Epithelial cell of esophagus (primary cell): Measurements from ENCODE around the gene PRDX6.

Experiments
- DNase-seq: peaks from one replicate; pipeline ENCODE4 v3.0.0; 2010; ENCODE audit warnings: low read depth
- H3K4me3 ChIP-seq: 2 replicates; pipeline ENCODE4 v1.5.1; 2011; ENCODE audit warnings: mild to moderate bottlenecking, low read length, control low read depth
- CTCF ChIP-seq: IDR thresholded peaks from 2 replicates; pipeline ENCODE4 v1.5.1; 2011; ENCODE audit warnings: low read depth, mild to moderate bottlenecking, low read length, control low read depth, inconsistent platforms; ENCODE audit not compliant: insufficient read depth; ENCODE audit errors: missing control alignments

Gene PRDX6, protein sequence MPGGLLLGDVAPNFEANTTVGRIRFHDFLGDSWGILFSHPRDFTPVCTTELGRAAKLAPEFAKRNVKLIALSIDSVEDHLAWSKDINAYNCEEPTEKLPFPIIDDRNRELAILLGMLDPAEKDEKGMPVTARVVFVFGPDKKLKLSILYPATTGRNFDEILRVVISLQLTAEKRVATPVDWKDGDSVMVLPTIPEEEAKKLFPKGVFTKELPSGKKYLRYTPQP

DNA sequence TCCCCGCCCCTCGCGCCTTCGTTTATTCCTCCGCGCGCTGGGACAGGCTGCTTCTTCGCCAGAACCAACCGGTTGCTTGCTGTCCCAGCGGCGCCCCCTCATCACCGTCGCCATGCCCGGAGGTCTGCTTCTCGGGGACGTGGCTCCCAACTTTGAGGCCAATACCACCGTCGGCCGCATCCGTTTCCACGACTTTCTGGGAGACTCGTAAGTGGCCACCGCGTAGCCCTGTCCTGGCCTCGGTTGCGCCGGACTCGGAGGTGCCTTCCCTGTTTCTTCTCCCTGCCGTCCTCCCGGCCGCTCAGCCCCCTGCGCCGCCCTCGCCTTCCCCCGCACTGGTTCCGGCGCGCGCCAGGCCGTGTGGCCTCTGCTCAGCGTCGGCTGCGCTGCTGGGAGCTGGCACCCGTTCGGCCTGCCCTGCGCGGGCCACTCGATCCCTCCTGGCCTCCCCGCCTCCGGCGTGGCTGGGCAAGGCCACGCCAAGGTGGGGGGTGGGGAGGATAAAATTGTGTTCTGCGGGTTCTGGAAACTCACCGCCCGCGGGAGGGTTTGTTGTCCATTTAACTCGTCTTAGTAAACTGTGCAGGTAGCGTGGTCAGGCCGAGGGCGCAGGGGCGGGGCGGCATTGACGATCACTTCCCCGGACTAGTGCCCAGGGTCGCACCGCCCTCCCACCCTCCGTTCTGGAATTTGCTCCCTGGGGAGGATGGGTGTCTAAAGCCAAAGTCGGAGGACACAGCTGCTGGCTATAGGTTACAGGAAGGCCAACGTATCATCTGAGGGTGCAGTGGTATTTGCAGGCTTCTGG, at the start of gene PRDX6:
Gene PRDX6 (plus strand): TSS at position 50 of the 808 bp plus-strand sequence. CDS start 63 bp downstream, at position 113.
- no peak for TF ChIP-seq CTCF
- DNase-seq: peak; percentile 84
- H3K4me3 ChIP-seq: peak within 1 kb of the TSS; percentile 93

DNA sequence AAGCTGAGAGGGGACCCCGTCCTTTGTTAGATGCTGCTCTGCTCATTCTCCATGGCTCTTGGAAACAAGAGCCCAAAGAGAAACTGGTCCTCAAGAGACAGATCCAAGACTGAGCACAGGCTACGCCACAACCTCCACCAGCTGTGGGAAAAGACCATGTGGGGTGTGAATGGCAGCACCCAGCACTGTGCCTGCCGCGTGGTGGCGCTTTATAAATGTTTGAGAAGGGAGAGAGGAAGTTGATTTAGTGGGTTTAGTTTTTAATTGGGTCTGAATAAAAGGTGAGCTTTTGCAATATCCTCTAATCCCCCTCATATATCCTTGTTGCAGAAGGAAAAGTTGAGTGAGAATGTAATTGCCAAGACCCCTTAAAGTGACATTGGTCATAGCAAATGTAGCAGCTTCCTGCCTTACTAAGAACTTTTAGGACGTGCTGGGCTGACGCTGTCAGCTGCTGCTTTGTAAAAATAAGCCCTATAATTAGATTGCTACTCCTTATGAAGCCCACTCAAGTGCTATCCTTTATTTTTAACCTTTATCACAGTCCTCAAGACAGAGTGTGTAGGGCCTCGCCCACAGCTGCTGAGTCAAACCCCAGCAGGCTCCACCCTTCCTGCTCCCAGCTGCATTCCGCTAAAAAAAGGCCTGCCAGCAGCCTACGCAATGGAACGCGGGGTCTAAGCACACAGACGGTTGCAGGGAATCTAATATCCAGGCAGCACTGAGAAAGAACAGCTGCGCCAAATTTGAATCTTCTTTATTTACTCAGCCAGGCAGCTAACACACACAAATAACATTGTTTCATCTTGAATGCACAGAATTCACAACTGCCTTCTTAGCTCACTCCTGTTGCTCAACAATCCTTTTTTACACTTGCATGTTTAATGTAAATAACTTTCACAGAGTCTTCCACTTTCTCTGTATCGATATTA, 47.4 kb upstream of the PRDX6 start:
- peak; percentile 70 for TF ChIP-seq CTCF
- no peak overlapping the region for H3K4me3 ChIP-seq
- DNase-seq: peak; percentile 77

GRCh38 chr1:173430677-173431303, 46.3 kb upstream of the PRDX6 start:
- no peak for DNase-seq
- no peak overlapping the region for H3K4me3 ChIP-seq
- TF ChIP-seq CTCF: no peak

DNA sequence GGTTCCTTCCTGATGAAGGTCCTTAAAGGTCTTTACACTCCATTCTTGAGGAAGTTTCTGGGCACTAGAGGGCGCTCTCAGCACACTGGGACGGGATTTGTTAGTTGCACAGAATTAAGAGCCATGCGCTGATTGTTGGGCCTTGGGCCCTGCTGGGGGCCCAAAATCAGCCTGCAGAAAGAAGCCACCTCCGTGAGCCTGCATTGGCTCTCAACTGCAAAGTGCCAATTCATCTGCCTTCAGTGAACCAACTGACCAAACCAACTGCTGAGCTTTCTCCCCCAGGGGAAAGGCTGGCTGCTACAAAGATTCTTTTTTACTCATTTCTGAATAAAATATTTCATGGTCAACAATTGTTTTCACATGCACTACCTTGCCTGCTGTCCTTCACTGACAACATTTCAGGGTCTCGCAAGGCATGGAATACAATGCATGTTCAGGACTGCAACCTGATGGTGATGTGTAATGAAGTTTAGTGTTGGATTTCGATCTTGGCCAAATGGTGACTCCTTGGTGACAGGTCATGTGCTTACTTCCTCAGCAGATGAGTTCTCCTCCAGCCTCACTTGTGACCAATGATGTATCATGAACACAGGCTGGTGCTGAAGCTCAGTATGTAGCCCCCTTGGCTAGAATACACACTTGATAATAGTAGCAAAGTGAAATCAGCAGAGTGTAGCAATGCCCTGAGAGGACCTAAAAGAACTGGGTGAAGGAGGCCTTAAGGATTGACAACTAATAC, 45.7 kb upstream of the PRDX6 start:
- DNase-seq: peak; percentile 89
- peak; percentile 94 for TF ChIP-seq CTCF
- no peak overlapping the region for H3K4me3 ChIP-seq

DNA sequence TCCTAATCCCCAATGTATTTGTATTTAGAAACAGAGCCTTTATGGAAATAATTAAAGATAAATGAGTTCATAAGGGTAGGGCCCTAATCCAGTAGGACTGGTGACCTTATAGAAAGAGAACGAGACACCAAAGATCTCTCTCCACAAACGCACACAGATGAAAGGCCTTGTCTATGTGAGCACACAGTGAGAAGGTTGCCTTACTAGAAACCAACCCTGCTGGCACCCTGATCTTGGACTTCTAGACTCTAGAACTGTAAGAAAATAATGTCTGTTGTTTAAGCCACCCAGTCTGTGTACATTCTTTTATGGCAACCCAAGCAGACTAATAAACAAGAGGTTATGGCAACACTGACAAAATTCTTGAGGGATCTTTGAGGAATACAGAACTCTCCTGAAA, 44.8 kb upstream of the PRDX6 start:
- no peak for TF ChIP-seq CTCF
- no peak for DNase-seq
- no peak overlapping the region for H3K4me3 ChIP-seq

DNA sequence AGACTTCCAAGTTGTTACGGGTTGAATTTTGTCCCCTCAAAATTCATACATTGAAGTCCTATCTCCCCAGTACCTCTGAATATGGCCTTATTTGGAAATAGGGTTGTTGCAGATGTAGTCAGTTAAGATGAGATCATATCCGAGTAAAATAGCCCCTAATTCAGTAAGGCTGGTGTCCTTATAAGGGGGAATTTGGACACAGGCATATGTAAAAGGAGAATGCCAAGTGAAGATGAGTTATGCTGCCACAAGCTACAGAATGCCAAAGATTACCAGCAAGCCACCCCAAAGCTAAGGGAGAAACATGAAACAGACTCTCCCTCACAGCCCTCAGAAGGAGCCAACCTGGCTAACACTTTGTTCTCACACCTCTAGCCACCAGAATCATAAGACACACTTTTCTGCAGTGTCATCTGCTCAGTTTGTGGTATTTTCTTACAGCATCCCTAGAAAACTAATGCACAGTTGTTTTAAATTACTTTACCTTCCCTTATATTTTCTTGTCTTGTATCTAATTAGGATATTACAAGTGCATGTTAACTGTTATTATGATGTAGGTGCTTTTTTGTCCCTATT, 43.3 kb upstream of the PRDX6 start:
- TF ChIP-seq CTCF: no peak
- DNase-seq: no peak
- H3K4me3 ChIP-seq: no peak overlapping the region
